Activated T-helper 1 cell treated with Interleukin-2 at 50 U/mL for 16 hours (primary cell): ENCODE results near the gene ARL4C.
A peak's percentile ranks its signal among the peaks of the same experiment; 100 is the strongest.

Source experiments
- DNase-seq: peaks from one replicate; pipeline ENCODE4 v3.0.0-alpha.2; 2020; ENCODE audit warnings: low read depth

ARL4C gene

GRCh38 chr2:234500394-234501006 is 3.6 kb upstream of the ARL4C start:
- peak; percentile 53 for DNase-seq

GRCh38 chr2:234497594-234498235 is 834 bp upstream of the ARL4C start:
- DNase-seq, result no peak

- DNase-seq, result peak; percentile 39
These were observed 636 bp downstream of the ARL4C start for GRCh38 chr2:234496055-234496834.

GRCh38 chr2:234495251-234496054 is 1.4 kb downstream of the ARL4C start:
- DNase-seq, result no peak

- DNase-seq, result no peak
These were observed 2.3 kb downstream of the ARL4C start for GRCh38 chr2:234494361-234495250.

- DNase-seq, result no peak
These were observed 3.1 kb downstream of the ARL4C start for GRCh38 chr2:234493796-234494195.

GRCh38 chr2:234492717-234493485 is 4.0 kb downstream of the ARL4C start:
- no peak for DNase-seq

GRCh38 chr2:234491897-234492296 is 5.0 kb downstream of the ARL4C start:
- DNase-seq, result no peak

GRCh38 chr2:234491281-234491680 is 5.6 kb downstream of the ARL4C start:
- no peak for DNase-seq

- no peak for DNase-seq
These were observed 6.4 kb downstream of the ARL4C start for GRCh38 chr2:234490271-234491091.

GRCh38 chr2:234488913-234489451 is 7.9 kb downstream of the ARL4C start:
- DNase-seq, result peak; percentile 55

GRCh38 chr2:234488486-234488885 is 8.4 kb downstream of the ARL4C start:
- DNase-seq, result no peak

GRCh38 chr2:234487356-234487755 is 9.5 kb downstream of the ARL4C start:
- no peak for DNase-seq

GRCh38 chr2:234483568-234484251 is 13.2 kb downstream of the ARL4C start:
- DNase-seq, result peak; percentile 64

- DNase-seq, result no peak
These were observed 15.6 kb downstream of the ARL4C start for GRCh38 chr2:234481301-234481700.

- no peak for DNase-seq
These were observed 16.5 kb downstream of the ARL4C start for GRCh38 chr2:234480337-234480736.

- DNase-seq, result no peak
These were observed 17.4 kb downstream of the ARL4C start for GRCh38 chr2:234479465-234479864.

GRCh38 chr2:234478121-234478858 is 18.6 kb downstream of the ARL4C start:
- DNase-seq, result no peak
